Urinary bladder (tissue), 4 donors: ENCODE results near the gene UBE2I. TPM values are rescaled to one million over a fixed set of nuclear protein-coding genes. Genes with fewer than 3 reads are reported as not detected.

Experiments used
- DNase-seq: peaks from one replicate; pipeline ENCODE4 v3.0.0-alpha.2; 2015; ENCODE audit errors: extremely low spot score
- H3K27ac ChIP-seq: one replicate; pipeline ENCODE4 v1.5.1; 2013; ENCODE audit warnings: low read depth, mild to moderate bottlenecking, moderate library complexity
- H3K36me3 ChIP-seq: one replicate; pipeline ENCODE4 v1.6.1; 2013; ENCODE audit warnings: mild to moderate bottlenecking, moderate library complexity; ENCODE audit not compliant: insufficient read depth
- H3K4me1 ChIP-seq: one replicate; pipeline ENCODE4 v1.6.1; 2013; ENCODE audit warnings: mild to moderate bottlenecking, moderate library complexity; ENCODE audit not compliant: insufficient read depth
- H3K4me3 ChIP-seq: one replicate; pipeline ENCODE4 v1.5.1; 2013; ENCODE audit warnings: low read depth, low read length
- WGBS: extraction: QIAGEN DNeasy Blood & Tissue Kit; methylation state at CpG from one replicate; pipeline ENCODE4 v1.1.7; 2013; 5-methylcytosine and 5-hydroxymethylcytosine counted together
- polyA plus RNA-seq: library from polyadenylated mRNA; stranded (reverse); fragments of 200-250 nt; gene quantifications from one replicate; pipeline ENCODE4 v1.2.3, GENCODE V29; 2013
- total RNA-seq: library from RNA; depleted of rRNA; stranded (reverse); fragments of >200 nt; gene quantifications from one replicate; pipeline ENCODE4 v1.2.3, GENCODE V29; 2014
- donor health status: healthy with polysubstance abuse.
- donor health status: healthy.

The UBE2I gene
- total and polyA plus RNA-seq, 2 donors = 41.9 to 84.1 TPM

DNA sequence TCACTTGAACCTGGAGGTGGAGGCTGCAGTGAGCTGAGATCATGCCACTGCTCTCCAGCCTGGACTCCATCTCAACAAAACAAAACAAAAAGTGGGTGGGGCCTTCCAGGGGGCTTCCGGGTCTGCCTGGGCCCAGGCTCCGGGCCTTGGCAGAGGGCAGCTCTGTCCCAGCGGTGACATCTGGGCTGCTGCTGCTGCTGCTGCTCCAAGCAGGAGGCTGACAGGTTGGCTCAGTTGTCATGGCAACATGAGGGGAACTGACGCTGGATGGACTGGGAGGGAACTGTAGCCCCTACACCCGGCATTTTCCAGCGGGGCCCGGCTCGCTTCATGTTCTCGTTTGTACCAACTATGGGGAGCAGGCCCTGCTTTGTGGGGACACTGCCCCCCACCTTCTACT lies 28.1 kb downstream of the UBE2I start:
- no peak overlapping the region for H3K27ac ChIP-seq
- no peaks in the 10 kb centered on the region for H3K4me1 ChIP-seq
- 40% methylated on average over 9 of the region's 9 CpGs for WGBS
- no peaks in the 10 kb centered on the region for H3K36me3 ChIP-seq
- DNase-seq = no peak
- no peak overlapping the region for H3K4me3 ChIP-seq

DNA sequence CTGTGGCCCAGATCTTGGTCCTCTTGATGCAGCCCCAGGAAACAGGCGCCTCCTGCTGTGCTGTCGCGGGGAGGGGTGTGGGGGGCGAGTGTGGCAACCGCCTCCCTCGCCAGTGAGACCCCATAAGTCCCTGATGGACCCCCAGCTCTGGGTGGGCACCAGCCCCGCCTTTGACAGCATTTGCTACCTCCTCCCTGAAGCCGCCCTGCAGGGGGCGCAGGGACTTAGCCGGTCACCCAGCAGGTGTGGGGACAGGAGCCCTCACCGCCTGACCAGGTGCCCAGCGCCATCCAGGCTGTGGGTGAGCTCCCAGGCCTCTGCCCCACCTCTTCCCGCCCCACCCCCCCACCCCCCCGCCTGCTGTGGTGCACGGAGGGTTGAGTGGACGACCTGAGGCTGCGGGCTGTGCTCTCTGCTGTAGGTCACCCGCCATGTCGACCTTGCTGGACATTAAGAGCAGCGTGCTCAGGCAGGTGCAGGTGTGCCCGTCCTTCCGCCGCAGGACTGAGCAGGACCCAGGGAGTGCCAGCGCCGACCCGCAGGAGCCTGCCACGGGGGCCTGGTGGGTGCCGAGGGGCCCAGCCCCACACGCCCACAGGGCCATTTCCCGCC lies 28.8 kb downstream of the UBE2I start:
- Histone ChIP-seq H3K4me1 (no peaks in the 10 kb centered on the region), H3K4me3 (no peak overlapping the region), H3K27ac (no peak overlapping the region), H3K36me3 (no peaks in the 10 kb centered on the region)
- DNase-seq = no peak
- 56% methylated on average over 30 of the region's 30 CpGs for WGBS

DNA sequence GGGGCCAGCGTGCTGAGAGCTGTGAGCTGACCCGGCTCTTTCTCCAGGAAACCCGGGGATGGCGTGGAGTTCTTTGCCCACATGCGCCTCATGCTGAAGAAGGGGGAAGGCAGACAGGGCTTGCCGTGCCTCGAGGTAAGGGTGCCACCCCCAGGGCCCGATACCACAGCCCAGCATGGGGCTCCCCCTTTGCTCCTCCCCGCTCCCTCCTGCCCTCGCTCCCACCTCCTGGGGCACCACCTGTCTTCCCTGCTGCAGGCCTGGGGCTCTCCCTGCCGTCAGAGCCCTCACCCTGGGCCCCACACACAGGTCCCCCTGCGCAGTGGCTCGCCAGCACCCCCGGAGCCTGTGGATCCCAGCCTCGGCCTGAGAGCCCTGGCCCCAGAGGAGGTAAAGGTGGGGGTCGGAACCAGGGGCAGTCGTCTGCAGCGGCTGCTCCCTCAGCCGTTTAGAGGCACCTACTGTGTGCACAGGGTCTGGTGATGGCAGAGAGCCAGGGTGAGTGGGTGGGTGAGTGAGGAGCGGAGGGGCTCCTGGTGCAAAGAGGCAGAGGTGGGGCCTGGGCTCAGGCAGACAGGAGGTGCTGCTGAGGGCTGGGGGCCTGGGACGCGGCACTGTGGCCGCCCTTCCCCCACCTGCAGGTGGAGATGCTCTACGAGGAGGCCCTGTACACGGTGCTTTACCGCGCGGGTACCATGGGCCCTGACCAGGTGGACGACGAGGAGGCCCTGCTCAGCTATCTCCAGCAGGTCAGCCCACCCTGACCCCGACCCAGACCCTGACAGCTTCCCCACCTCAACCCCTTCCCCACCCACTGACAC lies 29.6 kb downstream of the UBE2I start:
- no peaks in the 10 kb centered on the region for H3K4me1 ChIP-seq
- 72% methylated on average over 31 of the region's 31 CpGs for WGBS

DNA sequence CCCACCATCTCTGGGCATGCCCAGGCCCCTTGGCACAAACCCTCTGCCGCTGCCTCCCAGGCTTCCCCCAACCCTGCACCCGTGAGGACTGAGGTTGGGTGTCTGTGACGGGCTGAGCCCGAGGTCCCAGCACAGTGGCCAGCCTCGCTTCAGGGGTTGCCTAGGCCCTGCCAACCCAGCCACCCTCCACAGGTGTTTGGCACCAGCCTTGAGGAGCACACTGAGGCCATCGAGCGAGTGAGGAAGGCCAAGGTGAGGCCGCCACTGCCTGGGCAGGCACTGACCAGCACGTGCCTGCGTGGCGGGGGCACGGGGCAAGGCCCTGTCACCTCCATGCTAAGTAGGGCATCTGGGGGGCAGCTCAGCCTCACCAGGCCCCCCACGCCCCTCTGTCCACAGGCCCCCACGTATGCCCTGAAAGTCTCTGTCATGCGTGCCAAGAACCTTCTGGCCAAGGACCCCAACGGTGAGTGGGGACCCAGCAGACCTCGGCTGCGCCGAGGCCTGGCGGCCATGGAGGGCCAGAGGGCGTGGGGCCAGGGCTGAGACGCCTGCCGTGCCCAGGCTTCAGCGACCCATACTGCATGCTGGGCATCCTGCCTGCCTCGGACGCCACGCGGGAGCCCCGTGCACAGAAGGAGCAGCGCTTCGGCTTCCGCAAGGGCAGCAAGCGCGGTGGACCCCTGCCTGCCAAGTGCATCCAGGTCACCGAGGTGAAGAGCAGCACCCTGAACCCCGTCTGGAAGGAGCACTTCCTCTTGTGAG lies 31.5 kb downstream of the UBE2I start:
- Histone ChIP-seq H3K4me3 (no peak overlapping the region), H3K4me1 (no peaks in the 10 kb centered on the region), H3K36me3 (no peaks in the 10 kb centered on the region), H3K27ac (no peak overlapping the region)
- WGBS = 87% methylated on average over 36 of the region's 36 CpGs
- DNase-seq = no peak

More for the DNA sequence above, 29.6 kb downstream of the UBE2I start:
- DNase-seq = no peak
- Histone ChIP-seq H3K4me3 (no peak overlapping the region), H3K36me3 (no peaks in the 10 kb centered on the region), H3K27ac (no peak overlapping the region)

DNA sequence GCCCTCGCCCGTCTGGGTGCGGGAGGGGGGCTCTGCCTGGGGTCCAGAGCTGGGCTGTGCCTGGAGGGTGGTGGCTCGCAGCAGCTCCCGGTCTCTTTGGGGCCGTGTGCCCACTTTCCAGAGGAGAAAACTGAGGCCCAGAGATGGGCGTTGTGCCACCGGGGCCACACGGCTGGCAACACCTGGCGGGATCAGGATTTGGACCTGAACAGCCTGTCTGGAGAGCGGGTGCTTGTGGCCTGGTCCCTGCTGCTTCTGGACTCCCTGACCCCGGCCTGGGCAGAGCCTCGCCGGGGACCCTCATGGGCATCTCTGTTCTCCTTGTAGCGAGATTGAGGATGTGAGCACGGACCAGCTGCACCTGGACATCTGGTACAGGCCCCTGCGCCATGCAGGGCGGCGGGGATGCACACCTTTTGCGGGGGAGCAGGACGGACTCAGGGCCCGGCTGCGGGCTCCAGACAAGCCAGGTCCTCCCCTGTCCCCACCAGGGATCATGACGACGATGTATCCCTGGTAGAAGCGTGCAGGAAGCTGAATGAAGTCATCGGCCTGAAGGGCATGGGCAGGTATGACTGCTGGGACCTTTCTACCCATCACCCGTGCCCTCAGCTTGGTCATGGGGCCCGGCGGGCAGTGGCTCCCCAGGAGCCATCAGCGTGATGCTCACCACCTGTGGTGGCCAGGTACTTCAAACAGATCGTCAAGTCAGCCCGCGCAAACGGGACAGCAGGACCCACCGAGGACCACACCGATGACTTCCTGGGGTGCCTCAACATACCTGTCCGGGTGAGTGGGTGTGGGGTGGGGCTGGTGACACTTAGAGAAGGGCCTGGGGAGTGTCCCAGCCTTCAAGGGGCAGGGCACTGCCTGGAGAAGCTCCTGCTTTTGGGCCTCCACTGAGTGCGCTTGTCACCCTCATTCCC lies 32.3 kb downstream of the UBE2I start:
- H3K4me1 ChIP-seq = no peaks in the 10 kb centered on the region
- no peak overlapping the region for H3K27ac ChIP-seq
- no peaks in the 10 kb centered on the region for H3K36me3 ChIP-seq
- 88% methylated on average over 39 of the region's 39 CpGs for WGBS
- no peak overlapping the region for H3K4me3 ChIP-seq
- DNase-seq = no peak

DNA sequence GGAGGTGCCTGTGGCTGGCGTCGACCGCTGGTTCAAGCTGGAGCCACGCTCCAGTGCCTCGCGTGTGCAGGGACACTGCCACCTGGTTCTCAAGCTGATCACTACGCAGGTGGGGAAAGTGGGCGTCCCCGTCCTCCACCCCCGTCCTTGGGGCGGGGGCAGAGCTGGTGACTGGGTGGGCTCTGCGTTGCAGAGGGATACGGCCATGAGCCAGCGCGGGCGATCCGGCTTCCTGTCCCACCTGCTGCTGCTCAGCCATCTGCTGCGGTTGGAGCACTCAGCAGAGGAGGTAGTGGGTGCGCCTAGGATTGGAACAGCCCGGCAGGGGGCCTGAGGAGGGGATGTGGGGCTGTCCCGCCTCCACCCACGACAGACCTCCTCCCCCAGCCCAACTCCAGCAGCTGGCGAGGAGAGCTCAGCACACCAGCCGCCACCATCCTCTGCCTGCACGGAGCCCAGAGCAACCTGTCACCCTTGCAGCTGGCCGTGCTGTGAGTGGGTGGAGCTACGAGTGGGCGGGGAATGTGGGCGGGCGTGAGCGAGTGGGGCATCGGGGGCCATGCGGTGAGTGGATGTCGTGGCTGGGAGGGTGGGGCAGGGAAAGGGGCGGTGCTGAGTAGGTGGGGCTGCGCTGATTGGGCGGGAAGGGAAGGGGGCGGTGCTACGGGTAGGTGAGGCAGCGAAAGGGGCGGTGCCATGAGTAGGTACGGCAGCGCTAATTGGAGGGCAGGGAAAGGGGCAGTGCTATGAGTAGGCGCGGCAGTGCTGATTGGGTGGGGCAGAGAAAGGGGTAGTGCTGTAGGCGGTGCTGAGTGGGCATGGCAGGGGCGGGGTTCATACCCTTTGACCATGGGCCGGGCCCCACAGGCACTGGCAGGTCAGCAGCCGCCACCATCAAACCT lies 33.3 kb downstream of the UBE2I start:
- no peak overlapping the region for H3K27ac ChIP-seq
- WGBS = 10% methylated on average over 49 of the region's 49 CpGs
- no peaks in the 10 kb centered on the region for H3K4me1 ChIP-seq
- H3K36me3 ChIP-seq = no peaks in the 10 kb centered on the region
- no peak overlapping the region for H3K4me3 ChIP-seq
- DNase-seq = peak; percentile 78

DNA sequence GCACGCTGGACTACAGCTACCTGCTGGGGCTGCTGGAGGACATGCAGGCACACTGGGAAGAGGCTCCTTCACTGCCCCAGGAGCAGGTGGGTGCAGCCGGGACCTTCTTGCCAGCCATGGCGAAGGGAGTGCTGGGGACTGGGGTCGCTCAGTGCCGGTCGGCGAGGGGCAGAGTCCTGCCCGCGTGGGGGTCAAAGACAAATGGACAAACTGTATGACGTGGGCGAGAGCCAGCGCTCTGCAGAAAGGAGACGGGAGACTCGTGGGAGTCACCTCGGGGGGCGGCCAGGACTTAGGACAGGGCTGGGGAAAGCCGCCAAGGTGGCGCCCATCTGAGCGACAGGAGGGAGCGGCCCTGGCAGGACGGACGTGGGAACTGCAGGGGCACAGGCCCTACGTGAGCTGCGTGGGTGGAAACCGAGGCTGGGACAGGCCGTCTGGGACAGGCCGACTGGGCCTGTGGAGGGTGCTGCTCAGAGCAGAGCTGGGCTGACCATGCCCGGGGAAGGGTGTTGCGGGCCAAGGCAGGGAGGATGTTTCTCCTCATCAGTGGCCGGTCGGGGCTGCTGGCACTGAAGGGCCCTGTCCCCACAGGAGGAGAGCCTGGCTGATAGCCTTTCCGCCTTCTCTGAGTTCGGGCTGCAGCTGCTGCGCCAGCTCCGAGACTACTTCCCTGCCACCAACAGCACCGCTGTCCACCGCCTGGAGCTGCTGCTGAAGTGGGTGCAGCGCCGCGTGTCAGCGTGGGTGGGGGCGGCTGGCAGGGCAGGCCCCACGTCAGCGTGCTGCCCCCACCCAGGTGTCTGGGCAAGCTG lies 34.2 kb downstream of the UBE2I start:
- H3K27ac ChIP-seq = no peak overlapping the region
- H3K36me3 ChIP-seq = no peaks in the 10 kb centered on the region
- 61% methylated on average over 44 of the region's 44 CpGs for WGBS
- DNase-seq = no peak
- no peaks in the 10 kb centered on the region for H3K4me1 ChIP-seq
- no peak overlapping the region for H3K4me3 ChIP-seq

DNA sequence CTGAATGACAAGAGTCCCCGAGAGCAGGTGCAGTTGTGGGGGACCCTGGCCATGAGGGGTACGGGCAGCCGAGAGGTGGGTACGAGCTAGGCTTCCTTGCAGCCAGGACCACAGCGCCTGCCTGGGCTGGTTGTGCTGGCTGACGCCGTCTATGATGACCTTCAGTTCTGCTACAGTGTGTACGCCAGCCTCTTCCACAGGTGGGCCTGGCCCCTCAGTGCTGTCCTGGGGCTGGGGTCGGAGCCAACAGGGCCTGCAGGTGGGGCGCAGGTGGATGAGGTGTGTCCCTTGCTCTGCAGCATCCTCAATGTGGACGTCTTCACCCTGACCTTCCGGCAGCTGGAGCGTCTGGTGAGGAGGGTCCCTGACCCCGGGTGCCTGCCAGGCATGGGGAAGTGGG lies 35.1 kb downstream of the UBE2I start:
- Histone ChIP-seq H3K4me3 (no peak overlapping the region), H3K4me1 (no peaks in the 10 kb centered on the region), H3K27ac (no peak overlapping the region), H3K36me3 (no peaks in the 10 kb centered on the region)
- 89% methylated on average over 14 of the region's 14 CpGs for WGBS
- DNase-seq = no peak

DNA sequence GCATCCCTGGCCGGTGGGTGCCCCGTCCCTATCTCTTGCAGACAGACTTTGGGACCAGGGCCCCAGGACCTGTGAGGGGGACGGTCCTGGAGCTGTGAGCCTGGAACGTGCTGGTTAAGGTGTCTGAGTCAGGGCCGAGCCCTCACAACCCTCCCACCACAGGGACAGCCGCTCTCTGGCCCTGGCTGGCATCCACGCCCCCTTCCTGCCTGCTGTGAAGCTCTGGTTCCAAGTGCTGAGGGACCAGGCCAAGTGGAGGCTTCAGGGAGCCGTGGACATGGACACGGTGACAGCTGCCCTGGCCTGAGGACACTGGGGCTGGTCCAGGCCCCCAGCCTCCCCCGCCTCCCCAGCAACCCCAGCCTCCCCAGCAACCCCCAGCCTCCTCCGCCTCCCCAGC lies 35.7 kb downstream of the UBE2I start:
- no peak for DNase-seq
- H3K36me3 ChIP-seq = no peaks in the 10 kb centered on the region
- H3K27ac ChIP-seq = no peak overlapping the region
- H3K4me1 ChIP-seq = no peaks in the 10 kb centered on the region
- WGBS = 73% methylated on average over 11 of the region's 11 CpGs
- no peak overlapping the region for H3K4me3 ChIP-seq

DNA sequence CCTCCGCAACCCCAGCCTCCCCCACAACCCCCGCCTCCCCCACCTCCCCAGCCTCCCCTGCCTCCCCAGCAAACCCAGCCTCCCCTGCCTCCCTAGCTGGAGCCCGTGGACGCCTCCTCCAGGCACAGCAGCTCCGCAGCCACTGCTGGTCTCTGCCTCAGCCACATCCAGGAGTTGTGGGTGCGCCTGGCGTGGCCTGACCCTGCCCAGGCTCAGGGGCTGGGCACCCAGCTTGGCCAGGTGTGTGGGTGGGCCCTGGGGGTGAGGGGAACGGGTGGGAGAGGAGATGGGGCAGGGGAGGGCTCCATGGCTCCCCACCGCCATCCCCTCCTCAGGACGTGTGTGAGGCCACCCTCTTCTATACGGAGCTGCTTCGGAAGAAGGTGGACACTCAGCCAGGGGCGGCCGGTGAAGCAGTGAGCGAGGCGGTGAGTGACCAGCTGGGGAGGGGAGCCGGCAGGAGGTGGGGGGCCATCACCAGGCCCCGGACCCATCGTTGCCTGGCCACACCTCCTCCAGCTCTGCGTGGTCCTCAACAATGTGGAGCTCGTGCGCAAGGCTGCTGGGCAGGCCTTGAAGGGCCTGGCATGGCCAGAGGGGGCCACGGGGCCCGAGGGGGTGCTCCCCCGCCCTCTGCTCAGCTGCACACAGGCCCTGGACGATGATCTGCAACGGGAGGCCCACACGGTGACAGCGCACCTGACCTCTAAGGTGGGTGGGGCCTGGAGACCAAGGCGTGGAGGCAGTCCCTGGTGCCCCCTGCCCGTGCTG lies 36.4 kb downstream of the UBE2I start:
- 73% methylated on average over 31 of the region's 31 CpGs for WGBS

More for the DNA sequence above, 36.4 kb downstream of the UBE2I start:
- H3K36me3 ChIP-seq = no peaks in the 10 kb centered on the region
- no peak overlapping the region for H3K4me3 ChIP-seq
- no peak overlapping the region for H3K27ac ChIP-seq
- H3K4me1 ChIP-seq = no peaks in the 10 kb centered on the region
- no peak for DNase-seq
